HG02885 (cell line): ENCODE data around the gene LRP1.

Experiments used
- ATAC-seq: cut with Tn5 transposase; IDR thresholded peaks from one replicate; pipeline ENCODE4 v1.9.1; 2021; ENCODE audit warnings: mild to moderate bottlenecking; ENCODE audit not compliant: unreplicated experiment, poor library complexity

Gene LRP1

DNA sequence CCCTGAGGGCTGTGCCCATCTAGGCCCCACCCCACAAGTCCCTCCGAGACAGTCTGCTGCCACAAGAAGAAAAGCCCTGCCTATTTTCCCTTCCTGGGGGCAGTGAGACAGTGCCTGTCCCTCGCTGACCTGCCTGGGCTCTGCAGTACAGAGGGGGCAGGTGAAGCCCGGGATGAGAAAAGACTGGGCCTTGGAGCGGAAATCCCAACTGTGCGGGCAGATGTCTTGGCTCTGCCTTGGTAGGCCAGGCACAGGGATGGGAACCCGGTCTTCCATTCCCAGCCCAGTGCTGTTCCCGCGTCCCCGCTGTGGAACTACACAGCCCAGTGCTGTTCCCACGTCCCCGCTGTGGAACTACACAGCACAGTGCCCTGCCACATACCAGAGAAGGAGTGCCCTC lies 75.5 kb downstream of the LRP1 start:
- no peak for ATAC-seq

DNA sequence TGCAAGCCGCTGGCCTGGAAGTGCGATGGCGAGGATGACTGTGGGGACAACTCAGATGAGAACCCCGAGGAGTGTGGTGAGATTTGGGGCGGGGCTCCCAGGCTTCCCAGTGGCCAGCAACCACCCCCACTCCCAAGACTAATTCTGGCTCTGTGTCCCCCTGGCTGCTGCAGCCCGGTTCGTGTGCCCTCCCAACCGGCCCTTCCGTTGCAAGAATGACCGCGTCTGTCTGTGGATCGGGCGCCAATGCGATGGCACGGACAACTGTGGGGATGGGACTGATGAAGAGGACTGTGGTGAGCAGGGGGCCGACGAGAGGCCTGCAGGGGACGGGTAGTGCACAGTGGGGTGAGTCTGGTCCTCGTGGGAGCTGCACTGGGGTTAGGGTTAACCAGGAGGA lies 76.2 kb downstream of the LRP1 start:
- ATAC-seq: no peak

DNA sequence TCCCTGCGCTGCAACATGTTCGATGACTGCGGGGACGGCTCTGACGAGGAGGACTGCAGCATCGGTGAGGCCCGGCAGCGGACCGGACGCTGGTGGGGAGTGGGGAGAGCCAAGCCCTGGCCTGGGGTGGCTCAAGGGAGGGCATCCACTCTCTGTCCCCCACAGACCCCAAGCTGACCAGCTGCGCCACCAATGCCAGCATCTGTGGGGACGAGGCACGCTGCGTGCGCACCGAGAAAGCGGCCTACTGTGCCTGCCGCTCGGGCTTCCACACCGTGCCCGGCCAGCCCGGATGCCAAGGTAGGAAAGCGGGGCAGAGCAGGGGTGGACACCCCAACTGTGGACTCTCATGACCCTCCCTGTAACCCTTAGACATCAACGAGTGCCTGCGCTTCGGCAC lies 76.9 kb downstream of the LRP1 start:
- no peak for ATAC-seq

DNA sequence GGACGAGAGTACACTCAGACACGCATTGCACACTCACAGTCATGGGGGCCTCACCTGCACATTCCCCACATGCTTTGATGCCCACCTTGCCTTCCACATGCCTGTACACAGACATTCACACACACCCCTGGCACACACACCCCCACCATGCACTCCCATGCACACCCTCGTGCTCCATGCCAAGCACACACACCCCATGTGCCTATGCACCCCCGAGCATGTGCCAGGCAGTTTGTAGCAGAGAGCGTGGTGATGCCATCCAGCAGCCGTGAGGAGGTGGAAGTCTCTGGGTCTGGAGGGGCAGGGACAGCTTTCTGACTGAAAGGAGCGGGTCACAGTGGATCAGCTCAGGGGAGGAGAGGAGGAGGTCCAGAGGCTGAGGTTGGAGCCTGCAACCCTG lies 77.6 kb downstream of the LRP1 start:
- no peak for ATAC-seq

DNA sequence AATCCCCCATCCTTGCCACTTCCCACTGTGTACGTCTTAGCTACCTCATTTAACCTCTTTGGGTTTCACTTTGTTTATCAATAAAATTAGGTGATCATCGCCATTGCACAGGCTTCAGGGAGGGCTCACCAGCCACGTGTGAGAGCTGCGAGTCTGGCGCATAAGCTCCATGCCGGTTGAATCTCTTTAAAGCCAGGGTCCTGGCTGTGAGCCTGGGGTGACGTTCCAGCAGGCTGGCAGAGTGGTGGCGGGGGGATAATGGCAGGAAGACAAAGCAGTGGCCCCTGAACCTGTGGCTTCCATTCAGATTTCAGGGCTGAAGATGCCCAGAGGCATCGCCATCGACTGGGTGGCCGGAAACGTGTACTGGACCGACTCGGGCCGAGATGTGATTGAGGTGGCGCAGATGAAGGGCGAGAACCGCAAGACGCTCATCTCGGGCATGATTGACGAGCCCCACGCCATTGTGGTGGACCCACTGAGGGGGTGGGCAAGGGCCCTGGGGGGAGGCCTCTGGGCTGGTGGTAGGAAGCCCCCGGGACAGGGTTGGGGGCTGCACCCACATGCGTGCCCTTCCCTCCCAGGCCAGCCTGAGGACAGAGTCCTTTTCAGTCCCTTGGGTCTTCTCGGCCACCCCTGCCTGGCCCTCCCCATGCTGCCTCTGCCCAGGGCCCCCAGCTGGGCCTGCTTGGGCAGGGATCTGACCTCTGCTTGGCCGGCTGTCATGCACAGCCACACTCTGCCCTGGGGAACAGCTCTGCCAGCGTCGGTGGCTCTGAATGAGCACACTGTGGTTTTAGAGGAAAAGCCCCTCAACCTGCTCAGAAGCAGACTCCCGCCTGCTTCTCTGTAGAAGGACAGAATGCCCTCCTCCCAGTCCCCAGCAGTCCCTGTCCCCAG lies 79.7 kb downstream of the LRP1 start:
- ATAC-seq: no peak

DNA sequence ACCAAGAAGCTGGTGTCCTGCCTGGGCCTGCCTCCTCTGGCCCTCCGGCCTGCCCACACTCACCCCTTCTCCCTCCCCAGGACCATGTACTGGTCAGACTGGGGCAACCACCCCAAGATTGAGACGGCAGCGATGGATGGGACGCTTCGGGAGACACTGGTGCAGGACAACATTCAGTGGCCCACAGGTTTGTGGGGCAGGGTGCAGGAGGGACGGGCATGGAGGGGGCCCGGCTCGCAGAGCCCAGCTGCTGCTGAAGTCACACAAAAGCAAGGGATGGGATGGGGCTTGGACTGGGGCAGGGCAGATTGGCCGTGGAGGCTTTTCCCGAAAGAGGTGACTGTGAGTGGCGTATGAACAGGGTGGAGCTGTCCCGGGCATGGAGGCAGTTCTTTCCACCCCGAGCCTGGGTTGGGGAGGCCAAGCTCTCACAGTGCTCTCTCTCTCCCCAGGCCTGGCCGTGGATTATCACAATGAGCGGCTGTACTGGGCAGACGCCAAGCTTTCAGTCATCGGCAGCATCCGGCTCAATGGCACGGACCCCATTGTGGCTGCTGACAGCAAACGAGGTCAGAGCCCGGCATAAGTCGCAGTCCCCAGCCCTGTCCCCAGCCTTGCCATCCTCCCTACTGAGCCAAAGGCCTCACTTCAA lies 80.5 kb downstream of the LRP1 start:
- no peak for ATAC-seq

DNA sequence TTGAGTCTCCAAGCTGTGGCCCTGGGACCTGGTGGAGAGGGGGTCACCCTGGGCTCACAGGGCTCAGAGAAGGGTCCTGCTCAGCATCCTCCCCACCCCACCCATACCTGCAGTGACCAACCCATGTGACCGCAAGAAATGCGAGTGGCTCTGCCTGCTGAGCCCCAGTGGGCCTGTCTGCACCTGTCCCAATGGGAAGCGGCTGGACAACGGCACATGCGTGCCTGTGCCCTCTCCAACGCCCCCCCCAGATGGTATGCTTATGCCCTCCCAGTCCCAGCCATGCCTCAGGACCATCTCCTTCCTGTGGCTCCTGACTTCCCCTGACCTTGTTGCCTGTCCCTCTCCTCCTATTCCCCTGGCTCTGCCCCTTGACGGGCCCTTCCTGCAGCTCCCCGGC lies 81.6 kb downstream of the LRP1 start:
- ATAC-seq: no peak

DNA sequence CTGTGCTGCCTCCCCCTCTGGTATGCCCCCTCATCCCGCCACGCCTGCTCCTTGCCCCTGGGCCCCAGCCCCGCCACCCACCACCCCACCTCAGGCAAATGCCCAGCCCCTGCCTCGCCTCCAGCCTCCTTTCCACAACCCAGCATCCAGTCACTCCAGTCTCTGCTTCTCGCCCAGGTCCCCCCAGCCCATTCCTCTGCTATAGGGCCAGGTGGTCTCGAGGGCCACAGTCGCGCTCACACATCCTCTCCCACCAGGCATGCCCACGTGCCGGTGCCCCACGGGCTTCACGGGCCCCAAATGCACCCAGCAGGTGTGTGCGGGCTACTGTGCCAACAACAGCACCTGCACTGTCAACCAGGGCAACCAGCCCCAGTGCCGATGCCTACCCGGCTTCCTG lies 82.2 kb downstream of the LRP1 start:
- ATAC-seq: no peak

DNA sequence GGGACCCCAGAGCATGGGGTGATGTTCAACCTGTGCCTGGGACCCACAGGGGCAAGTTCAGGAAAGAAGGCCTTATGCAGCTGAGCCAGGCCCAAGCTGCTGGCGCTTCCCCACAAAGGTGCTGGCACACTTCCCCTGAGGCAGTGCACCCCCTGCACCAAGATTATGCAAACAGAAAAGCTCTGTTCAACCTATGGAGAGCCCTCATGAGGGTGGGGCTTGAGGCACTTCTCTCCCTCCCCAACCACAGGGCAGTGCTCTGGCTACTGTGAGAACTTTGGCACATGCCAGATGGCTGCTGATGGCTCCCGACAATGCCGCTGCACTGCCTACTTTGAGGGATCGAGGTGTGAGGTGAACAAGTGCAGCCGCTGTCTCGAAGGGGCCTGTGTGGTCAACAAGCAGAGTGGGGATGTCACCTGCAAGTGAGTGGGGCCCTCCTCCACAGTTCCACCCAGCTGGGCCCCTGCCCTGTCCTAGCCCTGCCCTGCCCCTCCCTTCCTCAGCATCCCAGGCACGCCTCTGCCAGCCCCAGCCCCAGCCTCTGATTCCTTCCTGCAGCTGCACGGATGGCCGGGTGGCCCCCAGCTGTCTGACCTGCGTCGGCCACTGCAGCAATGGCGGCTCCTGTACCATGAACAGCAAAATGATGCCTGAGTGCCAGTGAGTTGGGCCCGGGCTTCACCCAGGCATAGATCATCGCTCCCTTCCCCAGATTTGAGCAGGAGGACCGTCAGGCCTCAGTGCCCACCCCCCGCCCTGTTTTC lies 82.8 kb downstream of the LRP1 start:
- no peak for ATAC-seq

DNA sequence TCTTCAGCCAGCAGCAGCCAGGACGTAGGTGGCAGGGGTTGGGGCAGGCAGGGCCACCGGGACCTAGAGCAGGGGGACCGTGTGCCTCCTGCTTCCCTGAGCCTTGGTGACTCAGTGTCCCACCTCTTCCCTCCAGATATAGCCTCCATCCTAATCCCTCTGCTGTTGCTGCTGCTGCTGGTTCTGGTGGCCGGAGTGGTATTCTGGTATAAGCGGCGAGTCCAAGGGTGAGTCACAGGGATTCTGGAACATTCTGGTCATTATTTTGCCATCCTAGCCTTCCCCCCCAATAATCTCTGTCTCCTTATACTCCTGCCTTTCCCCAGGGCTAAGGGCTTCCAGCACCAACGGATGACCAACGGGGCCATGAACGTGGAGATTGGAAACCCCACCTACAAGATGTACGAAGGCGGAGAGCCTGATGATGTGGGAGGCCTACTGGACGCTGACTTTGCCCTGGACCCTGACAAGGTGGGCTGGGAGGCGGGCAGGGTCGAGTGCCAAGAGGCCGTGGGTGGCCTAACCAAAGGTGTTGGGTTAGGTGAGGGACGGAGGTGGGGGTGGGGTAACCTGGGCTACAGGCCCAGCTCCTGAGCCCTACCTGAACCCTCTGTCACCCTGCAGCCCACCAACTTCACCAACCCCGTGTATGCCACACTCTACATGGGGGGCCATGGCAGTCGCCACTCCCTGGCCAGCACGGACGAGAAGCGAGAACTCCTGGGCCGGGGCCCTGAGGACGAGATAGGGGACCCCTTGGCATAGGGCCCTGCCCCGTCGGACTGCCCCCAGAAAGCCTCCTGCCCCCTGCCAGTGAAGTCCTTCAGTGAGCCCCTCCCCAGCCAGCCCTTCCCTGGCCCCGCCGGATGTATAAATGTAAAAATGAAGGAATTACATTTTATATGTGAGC lies 83.8 kb downstream of the LRP1 start:
- ATAC-seq: no peak

DNA sequence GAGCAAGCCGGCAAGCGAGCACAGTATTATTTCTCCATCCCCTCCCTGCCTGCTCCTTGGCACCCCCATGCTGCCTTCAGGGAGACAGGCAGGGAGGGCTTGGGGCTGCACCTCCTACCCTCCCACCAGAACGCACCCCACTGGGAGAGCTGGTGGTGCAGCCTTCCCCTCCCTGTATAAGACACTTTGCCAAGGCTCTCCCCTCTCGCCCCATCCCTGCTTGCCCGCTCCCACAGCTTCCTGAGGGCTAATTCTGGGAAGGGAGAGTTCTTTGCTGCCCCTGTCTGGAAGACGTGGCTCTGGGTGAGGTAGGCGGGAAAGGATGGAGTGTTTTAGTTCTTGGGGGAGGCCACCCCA lies 84.4 kb downstream of the LRP1 start:
- ATAC-seq: no peak

DNA sequence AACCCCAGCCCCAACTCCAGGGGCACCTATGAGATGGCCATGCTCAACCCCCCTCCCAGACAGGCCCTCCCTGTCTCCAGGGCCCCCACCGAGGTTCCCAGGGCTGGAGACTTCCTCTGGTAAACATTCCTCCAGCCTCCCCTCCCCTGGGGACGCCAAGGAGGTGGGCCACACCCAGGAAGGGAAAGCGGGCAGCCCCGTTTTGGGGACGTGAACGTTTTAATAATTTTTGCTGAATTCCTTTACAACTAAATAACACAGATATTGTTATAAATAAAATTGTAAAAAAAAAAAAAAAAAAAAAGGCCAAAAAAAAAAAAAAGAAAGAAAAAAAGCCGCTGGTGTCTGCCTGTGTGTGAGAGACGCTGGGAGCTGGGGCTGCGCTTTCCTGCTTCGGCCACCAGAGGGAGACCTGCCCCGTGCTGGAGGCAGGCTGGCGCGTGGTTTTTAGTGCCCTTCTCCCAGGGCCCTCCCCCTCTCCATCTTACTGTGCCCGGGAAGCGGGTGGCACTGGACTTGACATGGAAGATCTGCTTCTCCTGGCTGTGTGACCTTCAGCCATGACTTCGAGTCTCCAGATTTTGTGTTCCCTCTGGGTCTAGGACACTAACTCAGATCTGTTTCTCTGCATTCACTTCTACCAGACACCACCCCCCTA lies 84.9 kb downstream of the LRP1 start:
- ATAC-seq: peak; percentile 52

DNA sequence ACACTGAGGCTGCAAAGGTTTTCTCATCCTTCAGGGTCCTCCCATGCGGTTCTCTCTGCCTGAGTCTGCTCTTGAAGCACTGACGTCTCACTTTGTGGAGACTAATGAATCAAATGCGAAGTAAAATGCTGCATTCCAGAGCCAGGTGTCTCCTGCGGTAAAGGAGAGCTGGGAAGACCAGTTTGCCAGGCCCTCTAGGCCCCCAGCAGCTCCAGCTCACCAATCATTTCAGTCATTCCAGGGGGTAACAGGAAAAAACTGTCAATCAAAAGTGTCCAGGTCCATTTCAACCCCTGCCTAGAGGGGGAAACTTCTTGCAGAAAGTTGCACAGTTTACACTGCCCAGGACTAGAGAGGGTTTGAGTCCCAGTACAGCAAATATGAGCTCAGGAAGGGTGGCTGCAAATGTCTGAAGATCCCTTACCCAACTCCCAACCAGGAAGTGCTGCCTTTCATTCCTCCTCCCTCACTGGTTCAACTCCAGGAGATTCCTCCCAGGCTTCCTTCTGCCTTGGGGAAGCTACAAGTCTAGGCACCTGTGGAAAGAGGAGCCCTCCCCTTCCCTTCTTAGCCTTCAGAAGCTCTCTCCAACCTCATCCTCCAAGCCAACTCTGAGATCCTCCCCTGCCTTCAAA lies 85.6 kb downstream of the LRP1 start:
- ATAC-seq: no peak

DNA sequence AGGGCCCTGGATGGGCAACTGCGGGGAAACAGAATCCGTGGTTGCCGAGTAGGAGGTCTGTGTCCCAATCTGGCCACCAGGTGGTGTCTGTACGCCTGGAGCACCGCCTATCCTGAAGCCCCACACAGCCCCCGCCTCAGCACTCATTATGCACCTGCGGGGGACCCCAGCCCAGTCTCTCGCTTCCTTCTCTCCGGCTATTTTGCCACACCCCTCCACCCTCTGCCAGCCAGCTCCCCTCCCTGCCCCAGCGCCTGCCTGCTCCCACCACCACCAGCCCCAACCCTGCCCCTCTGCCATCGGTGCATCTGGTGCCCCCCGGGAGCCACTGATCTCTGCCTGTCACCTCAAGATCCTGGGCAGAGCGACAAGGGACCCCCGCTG lies 86.1 kb downstream of the LRP1 start:
- ATAC-seq: no peak

DNA sequence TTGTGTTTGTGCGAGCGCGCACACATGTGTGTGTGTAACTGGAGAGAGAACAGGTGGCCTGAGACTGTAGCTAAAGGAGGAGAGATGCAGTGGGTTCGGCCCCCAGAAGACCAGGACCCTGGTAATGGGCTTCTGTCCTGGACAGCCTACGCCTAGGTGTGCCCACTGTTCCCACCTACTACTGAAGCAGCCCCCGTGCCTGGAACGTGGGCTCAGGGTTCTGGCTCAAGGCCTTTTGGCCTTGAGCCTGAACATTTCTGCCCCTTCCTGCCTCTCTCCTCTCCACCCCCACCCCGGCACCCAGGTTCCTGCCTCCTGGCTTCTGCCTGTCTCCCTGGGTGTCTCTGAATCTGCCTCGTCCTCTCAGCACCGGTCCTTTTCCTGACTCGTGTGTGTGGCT lies 86.8 kb downstream of the LRP1 start:
- no peak for ATAC-seq

DNA sequence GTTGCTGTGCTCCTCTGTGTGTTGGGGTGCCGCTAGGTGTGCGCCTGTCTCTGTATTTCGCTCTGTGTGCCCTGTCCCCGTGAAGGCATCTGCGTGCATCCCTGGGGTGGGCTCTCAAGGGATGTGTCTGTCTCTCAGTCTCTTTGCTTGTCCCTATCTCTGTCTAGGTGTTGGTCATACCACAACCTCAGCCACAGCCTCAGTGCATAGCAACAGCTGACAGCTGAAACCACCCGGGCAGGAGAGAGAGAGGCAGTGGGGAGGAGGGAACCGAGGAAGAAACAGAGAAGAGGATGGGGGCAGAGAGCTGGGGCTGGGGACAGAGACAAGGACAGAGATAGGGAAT lies 87.4 kb downstream of the LRP1 start:
- ATAC-seq: peak; percentile 42

DNA sequence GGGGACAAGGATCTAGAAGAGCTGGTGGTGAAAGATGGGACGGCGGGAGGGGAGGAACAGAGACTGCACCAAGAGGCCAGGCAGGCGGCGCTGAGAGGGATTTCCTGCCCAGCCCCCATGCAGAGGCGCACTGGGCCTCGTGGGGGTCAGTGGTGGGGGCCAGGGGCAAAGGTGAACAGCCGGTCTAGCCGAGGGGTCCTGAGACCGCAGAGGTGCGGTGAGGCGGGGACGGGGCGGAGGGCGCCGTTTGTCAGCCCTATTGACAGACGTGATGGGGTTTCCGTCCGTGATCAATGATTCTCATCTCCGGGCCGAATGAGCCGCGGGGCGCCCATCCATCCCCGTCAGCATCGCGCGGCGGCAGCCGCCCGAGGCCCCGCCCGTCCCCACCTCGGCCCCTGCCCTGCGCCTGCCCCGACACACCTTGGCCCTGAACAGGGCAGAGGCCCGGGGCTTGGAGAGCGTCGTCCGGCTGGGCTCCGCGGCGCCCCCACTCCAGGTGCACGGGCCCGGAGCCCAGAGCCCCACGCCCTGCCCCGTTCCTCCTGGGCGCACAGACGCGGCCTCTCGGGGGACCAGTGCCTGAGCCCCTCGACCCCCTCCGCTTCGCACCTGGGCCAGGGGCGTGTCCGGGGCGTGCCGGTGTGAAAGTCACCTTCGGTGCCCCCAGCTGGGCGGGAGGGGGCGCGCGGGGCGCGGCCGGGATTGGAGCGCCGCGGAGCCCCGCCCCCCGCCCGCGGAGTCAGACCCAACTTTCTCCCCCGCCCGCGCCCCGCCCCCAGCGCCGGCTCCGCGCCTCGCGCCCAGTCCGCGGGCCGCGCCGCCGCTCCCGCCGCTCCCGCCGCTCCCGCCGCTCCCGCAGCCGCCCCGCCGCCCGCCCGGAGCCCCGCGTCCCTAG lies 88.0 kb downstream of the LRP1 start, which contains the start of gene NXPH4:
NXPH4 (plus strand) TSS at position 781 of the 898 bp plus-strand sequence. CDS start 176 bp downstream, outside the sequence.
- ATAC-seq: no peak
